NT2/D1 (cell line): ENCODE data around the gene EFNB1.

Experiments
- SUZ12 ChIP-seq: IDR thresholded peaks from 2 replicates; pipeline ENCODE4 v1.6.1; 2011; ENCODE audit not compliant: insufficient read length, insufficient read depth; ENCODE audit errors: extremely low read depth
- YY1 ChIP-seq: IDR thresholded peaks from 2 replicates; pipeline ENCODE4 v1.6.1; 2011; ENCODE audit not compliant: insufficient read length, insufficient read depth

- no peak for TF ChIP-seq SUZ12
- no peak for TF ChIP-seq YY1
Observed at GRCh38 chrX:68847172-68847571, 18.4 kb downstream of the EFNB1 start.
